ES-I3 (cell line): Measurements from ENCODE around the gene CEP128.

Experiments used
- H3K36me3 ChIP-seq: 2 replicates; pipeline ENCODE4 v1.6.1; 2013; ENCODE audit warnings: mild to moderate bottlenecking, low read length, control low read depth, moderate library complexity; ENCODE audit not compliant: insufficient read depth
- H3K4me1 ChIP-seq: 2 replicates; pipeline ENCODE4 v1.6.1; 2013; ENCODE audit warnings: mild to moderate bottlenecking, control low read depth, low read length; ENCODE audit not compliant: insufficient read depth
- H3K9ac ChIP-seq: 2 replicates; pipeline ENCODE4 v1.6.1; 2013; ENCODE audit warnings: low read depth, mild to moderate bottlenecking, low read length, moderate library complexity
- H3K9me3 ChIP-seq: 2 replicates; pipeline ENCODE4 v1.6.1; 2013; ENCODE audit warnings: mild to moderate bottlenecking, low read length, moderate library complexity; ENCODE audit not compliant: control insufficient read depth, insufficient read depth

The CEP128 gene

DNA sequence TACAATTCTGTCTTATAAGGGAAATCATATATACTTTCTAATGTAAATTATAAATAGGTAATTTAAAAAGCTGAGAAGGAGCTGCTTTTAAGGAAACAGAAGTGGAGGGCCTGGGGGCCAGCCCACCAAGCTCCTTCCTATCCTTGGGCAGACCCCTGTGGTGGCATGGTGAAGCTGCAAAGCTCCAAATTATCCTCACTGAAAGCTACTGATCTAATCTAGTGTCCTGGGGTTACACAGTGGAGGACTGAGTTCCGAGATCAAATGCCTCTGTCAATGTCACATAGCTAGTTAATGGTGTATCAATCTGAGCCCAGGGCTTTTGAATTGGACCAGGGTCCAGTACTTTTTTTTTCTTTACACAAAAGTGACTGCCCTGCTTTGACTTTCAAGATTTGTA is 355.4 kb downstream of the CEP128 start:
- no peaks in the 10 kb centered on the region for H3K4me1 ChIP-seq
- H3K36me3 ChIP-seq, result no peaks in the 10 kb centered on the region
- no peak overlapping the region for H3K9ac ChIP-seq
- no peaks in the 10 kb centered on the region for H3K9me3 ChIP-seq

DNA sequence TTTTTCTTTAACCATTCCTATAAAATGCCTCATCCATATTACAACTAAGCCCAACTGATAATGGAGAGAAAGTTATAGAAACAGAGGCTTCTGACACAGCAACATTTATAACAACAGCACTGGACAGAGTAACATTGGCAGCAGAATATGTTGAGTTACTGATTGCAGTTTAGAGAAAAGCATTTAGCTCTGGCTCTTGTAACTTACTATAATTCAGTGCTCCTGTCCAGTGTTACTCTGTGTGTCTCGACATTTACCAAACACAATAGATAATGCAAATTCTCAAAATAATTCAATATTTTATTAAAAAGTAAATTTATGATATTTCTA is 356.1 kb downstream of the CEP128 start:
- Histone ChIP-seq H3K4me1 (no peaks in the 10 kb centered on the region), H3K9ac (no peak overlapping the region), H3K36me3 (no peaks in the 10 kb centered on the region), H3K9me3 (no peaks in the 10 kb centered on the region)

DNA sequence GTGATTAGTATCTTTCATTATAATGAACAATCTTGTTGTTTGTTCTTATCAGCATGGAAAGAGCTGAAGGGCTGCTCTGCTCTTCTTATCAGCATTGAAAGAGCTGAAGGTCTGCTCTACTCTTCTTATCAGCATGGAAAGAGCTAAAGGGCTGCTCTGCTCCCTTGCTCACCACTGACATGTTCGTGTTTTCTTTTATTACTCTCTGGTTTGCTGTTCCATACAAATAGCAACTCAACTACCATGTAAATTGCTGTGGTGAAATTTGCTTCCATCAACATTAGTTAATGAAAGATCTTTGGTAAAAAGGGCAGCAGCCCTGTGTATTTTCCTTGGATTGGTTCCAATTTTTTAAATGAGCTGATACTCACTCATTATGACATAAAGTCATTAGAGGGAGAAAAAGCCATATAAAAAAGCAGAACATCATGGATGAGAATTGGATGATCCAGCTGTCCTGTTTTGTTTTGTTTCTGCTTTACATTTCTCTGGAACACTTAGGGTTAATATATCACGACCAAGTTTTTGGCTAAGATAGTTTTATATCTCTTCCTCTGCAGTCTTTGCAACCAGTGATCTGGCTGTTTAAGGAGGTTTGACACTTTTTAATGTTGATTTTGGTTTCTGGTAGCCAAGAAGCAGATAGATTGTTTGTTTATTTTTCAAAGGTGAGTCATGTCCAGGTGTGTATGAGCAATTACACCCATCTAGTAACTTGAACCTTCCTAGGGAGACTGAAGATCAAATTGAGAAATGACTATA is 356.6 kb downstream of the CEP128 start:
- no peaks in the 10 kb centered on the region for H3K36me3 ChIP-seq
- H3K4me1 ChIP-seq, result no peaks in the 10 kb centered on the region
- H3K9me3 ChIP-seq, result no peaks in the 10 kb centered on the region
- H3K9ac ChIP-seq, result no peak overlapping the region

DNA sequence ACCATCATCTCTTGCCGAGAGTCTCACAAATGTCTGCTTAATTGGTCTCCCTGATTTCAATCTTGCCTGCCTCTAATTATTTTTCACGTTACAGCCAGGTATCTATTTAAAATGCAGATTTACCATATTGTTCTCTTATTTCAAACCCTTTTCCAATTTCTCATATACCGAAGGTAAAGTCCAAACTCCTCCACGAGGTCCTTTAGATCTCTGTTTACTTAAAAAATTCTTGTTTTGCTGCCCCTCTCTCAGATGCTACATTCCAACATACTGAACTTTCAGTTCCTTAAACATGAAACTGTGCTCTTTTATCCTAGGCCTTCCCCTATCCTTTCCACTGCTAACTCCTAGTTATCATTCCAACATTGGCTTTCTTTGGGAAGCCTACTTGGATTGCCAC is 363.9 kb downstream of the CEP128 start:
- Histone ChIP-seq H3K4me1 (no peaks in the 10 kb centered on the region), H3K9ac (no peak overlapping the region), H3K36me3 (no peaks in the 10 kb centered on the region), H3K9me3 (no peaks in the 10 kb centered on the region)

DNA sequence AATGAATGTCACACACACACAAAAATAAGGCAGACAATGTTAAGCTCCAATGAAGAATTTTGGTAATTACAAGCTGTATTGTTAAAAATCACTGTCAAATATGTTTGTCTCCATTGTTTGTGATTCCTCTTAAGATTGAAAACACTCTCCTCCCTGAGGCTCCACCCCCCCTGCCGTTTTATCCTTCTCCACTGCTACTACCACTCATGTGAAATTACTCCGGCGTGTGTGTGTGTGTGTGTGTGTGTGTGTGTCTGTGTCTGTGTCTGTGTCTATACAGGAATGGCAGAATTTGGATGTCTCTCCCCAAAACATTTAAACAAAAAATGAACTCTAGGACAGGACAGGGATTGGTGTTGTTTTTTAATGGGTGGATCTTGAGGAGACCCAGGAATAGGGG is 365.1 kb downstream of the CEP128 start:
- no peak overlapping the region for H3K9ac ChIP-seq

DNA sequence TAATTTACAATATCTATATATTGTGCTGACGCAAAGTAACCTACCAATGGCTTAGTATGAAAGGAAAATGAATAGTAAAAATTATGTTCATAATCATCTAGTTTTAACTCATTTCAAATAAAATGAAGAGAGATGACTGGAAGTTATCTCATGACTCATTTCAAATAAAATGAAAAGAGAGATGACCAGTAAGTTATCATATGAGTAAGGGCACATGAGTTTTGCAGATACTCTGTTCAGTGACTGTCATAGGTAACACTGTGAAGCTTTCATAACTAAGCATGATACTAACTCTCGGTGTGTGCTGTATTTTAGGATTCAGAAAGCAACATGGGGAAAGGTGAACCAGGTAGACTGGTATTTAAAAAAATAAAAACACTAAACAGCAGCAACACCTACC is 365.8 kb downstream of the CEP128 start:
- Histone ChIP-seq H3K9ac (no peak overlapping the region), H3K36me3 (no peaks in the 10 kb centered on the region), H3K4me1 (no peaks in the 10 kb centered on the region), H3K9me3 (no peaks in the 10 kb centered on the region)

More for the DNA sequence above, 365.1 kb downstream of the CEP128 start:
- Histone ChIP-seq H3K36me3 (no peaks in the 10 kb centered on the region), H3K4me1 (no peaks in the 10 kb centered on the region), H3K9me3 (no peaks in the 10 kb centered on the region)

DNA sequence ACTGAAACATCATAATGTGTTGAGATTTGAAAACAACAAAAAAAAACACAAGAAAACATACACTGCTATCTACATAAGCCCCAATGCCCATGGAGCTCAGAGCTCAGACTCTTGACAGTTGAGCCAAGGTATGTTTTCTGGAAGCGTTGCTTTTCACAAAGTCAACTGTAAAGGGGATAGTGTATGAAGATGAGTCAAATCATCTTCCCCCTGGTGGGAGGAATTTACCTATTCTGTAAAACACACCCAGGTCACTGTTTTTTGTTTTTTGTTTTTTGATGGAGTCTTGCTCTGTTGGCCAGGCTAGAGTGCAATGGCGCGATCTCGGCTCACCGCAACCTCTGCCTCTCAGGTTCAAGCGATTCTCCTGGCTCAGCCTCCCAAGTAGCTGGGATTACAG is 368.9 kb downstream of the CEP128 start:
- H3K9me3 ChIP-seq, result no peaks in the 10 kb centered on the region
- H3K9ac ChIP-seq, result no peak overlapping the region
- H3K36me3 ChIP-seq, result no peaks in the 10 kb centered on the region
- peaks cover 4% of the 10 kb centered on the region; the same call in 1 of the 2 replicates for H3K4me1 ChIP-seq

DNA sequence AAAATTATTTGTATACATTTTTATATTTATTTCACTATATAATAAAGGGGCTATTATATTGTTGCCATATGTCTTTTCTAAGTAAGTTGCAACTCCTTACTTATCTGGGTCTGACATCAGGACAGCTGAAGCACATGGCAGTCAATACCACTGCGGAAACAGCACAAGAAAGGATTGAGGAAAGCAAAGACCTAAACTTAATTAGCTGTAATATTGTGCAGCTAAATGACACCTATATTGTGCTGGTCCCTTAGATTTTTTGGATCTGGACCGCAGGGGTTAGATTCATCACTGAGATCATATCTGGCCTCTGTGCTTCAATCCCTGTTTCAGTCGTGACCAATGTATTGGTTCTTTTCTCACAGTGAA is 370.6 kb downstream of the CEP128 start:
- H3K36me3 ChIP-seq, result no peaks in the 10 kb centered on the region
- H3K4me1 ChIP-seq, result peaks cover 4% of the 10 kb centered on the region; the same call in 1 of the 2 replicates
- no peak overlapping the region for H3K9ac ChIP-seq
- no peaks in the 10 kb centered on the region for H3K9me3 ChIP-seq

DNA sequence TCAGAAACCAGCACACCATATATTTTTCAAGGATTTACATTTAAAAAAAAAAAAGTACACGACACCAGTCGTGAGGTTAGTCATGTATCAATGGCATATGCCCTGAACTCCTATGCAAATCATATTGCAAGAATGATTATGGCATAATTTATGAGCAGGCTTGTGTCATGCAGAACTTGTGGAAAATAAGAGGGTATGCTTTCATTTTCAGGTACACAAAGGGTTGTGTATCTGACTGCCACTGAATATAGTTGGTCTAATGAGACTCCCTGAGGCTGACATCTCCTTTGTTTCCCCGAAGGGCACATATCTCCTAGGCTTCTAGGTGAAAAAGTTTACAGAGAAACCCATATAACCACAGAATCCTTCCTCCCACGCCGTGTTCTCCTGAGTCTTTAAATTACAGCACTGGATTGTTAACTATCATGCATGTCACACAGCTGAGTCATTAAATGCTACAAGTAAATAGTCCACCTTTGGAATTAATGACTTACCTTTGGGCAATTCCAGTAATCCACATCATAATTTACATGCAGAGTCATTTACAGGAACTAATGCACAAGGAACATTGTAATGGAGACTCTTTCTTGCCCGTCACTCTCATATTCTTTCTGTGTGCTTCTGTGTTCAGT is 373.5 kb downstream of the CEP128 start:
- no peaks in the 10 kb centered on the region for H3K36me3 ChIP-seq
- H3K9me3 ChIP-seq, result no peaks in the 10 kb centered on the region
- H3K4me1 ChIP-seq, result peaks cover 4% of the 10 kb centered on the region; the same call in 1 of the 2 replicates
- H3K9ac ChIP-seq, result no peak overlapping the region

DNA sequence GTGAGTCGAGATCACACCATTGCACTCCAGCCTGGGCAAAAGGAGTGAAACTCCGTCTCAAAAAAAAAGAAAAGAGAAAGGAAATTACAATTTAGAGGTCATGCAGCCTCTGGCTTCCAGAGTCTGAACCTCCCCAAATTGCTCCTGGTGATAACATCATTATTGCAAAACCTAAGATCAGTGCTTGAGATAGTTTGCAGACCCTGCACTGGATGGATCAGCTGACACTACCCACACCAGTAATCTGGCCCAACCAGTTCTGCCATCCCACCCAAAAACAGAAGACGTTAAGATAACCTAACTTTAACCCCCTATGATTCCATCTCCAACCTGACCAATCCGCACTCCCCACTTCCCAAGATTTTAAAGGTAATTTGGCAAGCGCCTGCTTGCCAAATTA is 376.5 kb downstream of the CEP128 start:
- Histone ChIP-seq H3K36me3 (no peaks in the 10 kb centered on the region), H3K9ac (no peak overlapping the region), H3K9me3 (no peaks in the 10 kb centered on the region), H3K4me1 (peaks cover 4% of the 10 kb centered on the region; the same call in 1 of the 2 replicates)

DNA sequence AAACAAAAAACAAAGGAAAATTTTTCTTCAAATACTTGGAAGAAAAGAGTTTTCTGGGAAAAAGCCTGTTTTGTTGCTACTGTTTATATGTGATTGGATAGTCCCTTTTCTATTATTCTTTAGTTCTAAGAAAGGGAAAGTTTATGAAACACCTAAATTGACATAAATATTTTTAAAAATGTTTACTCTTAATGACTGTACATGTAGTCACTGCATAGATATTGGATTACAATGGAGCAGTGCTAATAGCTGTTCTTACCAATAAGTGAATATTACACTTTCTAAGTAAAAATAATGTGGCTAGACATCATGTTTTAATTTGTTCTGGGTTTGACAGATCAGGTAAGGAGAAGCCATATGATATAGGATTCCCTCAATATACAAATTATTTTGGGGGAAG is 377.5 kb downstream of the CEP128 start:
- Histone ChIP-seq H3K9me3 (no peaks in the 10 kb centered on the region), H3K4me1 (peaks cover 4% of the 10 kb centered on the region; the same call in 1 of the 2 replicates), H3K36me3 (no peaks in the 10 kb centered on the region), H3K9ac (no peak overlapping the region)

DNA sequence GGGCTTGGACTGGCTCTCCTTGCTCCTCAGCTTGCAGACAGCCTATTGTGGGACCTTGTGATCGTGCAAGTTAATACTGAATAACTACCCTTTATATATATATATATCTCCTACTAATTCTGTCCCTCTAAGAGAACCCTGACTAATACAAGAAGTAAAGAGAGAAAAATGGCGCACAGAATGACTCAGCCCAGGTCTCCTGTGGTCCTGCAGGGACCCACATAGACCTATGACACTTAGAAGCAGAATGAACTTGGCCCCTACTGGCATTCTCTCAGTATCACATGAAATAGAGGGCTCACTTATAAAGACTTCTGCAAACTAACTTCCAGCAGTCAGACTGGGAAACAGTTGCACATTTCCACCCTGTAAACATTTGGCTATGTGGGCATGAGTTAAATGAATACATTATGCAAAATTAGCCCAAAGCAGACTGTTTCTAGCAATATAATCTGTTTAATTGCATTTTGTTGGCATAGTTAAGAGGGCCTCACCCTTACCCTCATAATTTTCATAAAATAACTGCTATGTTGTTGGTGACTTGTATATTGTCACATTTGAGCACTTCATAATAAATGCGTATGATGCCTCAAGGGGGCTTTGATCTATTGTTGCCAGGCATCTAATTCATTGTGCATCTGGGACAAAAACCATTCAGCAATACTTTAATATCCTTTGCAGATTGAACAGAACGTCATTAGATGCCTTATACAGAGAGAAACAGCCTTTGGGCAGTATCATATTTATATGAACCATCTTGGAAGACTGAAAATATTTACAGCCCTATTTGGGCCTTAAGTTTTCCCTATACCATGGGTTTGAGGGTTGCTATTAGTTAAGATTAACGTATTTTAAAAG is 380.5 kb downstream of the CEP128 start:
- Histone ChIP-seq H3K9me3 (no peaks in the 10 kb centered on the region), H3K4me1 (no peaks in the 10 kb centered on the region), H3K36me3 (no peaks in the 10 kb centered on the region), H3K9ac (no peak overlapping the region)

DNA sequence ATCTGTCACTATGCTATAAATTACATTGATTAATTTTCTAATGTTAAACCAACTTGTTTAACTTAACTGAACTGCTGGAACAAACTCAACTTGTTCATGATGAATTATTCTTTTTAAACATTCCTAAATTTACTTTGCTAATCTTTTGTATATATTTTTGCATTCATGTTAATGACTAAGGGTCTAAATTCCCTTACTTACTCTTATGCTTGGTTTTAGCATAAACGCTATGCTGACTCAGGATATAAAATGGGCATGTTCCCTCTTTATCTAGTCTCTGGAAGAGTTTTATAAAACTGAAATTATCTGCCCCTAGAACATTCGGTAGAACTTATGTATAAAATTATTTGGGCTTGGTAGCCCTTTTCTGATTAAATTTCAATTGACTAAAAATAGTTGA is 387.4 kb downstream of the CEP128 start:
- no peaks in the 10 kb centered on the region for H3K4me1 ChIP-seq

DNA sequence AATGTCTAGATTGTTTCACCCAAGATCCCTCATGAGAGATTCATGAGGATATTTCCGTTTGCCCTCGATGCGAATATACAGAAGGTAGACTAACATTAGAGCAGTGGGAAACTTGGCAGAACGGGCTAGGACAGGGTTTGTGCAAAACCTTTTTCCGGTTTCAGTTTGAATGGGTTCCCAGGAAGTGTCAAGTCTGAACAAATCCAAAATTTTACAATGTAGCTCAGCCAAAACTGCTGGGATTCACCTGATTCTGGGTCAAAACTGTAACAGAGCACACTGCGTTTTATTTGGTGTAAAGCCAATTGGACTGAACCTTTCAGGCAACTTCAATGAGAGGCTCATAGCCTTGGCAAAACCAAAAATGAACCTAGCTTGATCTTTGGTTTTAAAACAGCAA is 392.4 kb downstream of the CEP128 start:
- no peak overlapping the region for H3K9ac ChIP-seq
- H3K4me1 ChIP-seq, result no peaks in the 10 kb centered on the region

More for the DNA sequence above, 387.4 kb downstream of the CEP128 start:
- Histone ChIP-seq H3K36me3 (no peaks in the 10 kb centered on the region), H3K9me3 (no peaks in the 10 kb centered on the region), H3K9ac (no peak overlapping the region)

More for the DNA sequence above, 392.4 kb downstream of the CEP128 start:
- Histone ChIP-seq H3K36me3 (no peaks in the 10 kb centered on the region), H3K9me3 (no peaks in the 10 kb centered on the region)
